ENCODE measurements around the gene NKAPD1.

NKAPD1 gene

GRCh38 chr11:112128483-112129121 lies 54.5 kb downstream of the NKAPD1 start:
- Histone ChIP-seq H3K4me2 (ENCODE audit: insufficient read depth, low read length) (no peak overlapping the region), H3K27ac (ENCODE audit: low read length) (no peak overlapping the region), H3K36me3 (ENCODE audit: insufficient read depth, low read length) (no peaks in the 10 kb centered on the region), H3K79me2 (ENCODE audit: insufficient read depth, low read length) (no peaks in the 10 kb centered on the region), H3K4me1 (ENCODE audit: insufficient read depth, low read length) (no peaks in the 10 kb centered on the region), H4K20me1 (ENCODE audit: insufficient read depth, low read length) (no peaks in the 10 kb centered on the region), H3K9ac (ENCODE audit: low read depth, low read length) (no peak overlapping the region), H2AFZ (ENCODE audit: low read depth, low read length) (no peak overlapping the region), H3K9me3 (ENCODE audit: insufficient read depth, low read length, severe bottlenecking) (no peaks in the 10 kb centered on the region), H3K4me3 (ENCODE audit: low read depth in 1 of 2, low read length in 2 of 2) (no peak overlapping the region), H3K27me3 (ENCODE audit: insufficient read depth, low read length, poor library complexity) (no peaks in the 10 kb centered on the region)
- peak; percentile 29; the same call in 1 of the 3 replicates for ATAC-seq (ENCODE audit: insufficient read depth, low read depth)
- TF ChIP-seq EZH2 (IDR thresholded peaks at IDR 0.05; ENCODE audit: borderline replicate concordance, low read depth, low read length, severe bottlenecking), result no peak
- no peak for TF ChIP-seq CTCF (IDR thresholded peaks at IDR 0.05; ENCODE audit: borderline replicate concordance, extremely low read depth, low read length, poor library complexity, severe bottlenecking)
- no peak for DNase-seq

- Histone ChIP-seq H3K9ac (ENCODE audit: low read depth, low read length) (no peak overlapping the region), H3K36me3 (ENCODE audit: insufficient read depth, low read length) (no peaks in the 10 kb centered on the region), H3K27me3 (ENCODE audit: insufficient read depth, low read length, poor library complexity) (no peaks in the 10 kb centered on the region), H3K27ac (ENCODE audit: low read length) (no peak overlapping the region), H4K20me1 (ENCODE audit: insufficient read depth, low read length) (no peaks in the 10 kb centered on the region), H3K4me1 (ENCODE audit: insufficient read depth, low read length) (no peaks in the 10 kb centered on the region), H3K4me2 (ENCODE audit: insufficient read depth, low read length) (no peak overlapping the region), H3K9me3 (ENCODE audit: insufficient read depth, low read length, severe bottlenecking) (no peaks in the 10 kb centered on the region), H3K79me2 (ENCODE audit: insufficient read depth, low read length) (no peaks in the 10 kb centered on the region), H3K4me3 (ENCODE audit: low read depth in 1 of 2, low read length in 2 of 2) (no peak overlapping the region), H2AFZ (ENCODE audit: low read depth, low read length) (no peak overlapping the region)
- TF ChIP-seq EZH2 (IDR thresholded peaks at IDR 0.05; ENCODE audit: borderline replicate concordance, low read depth, low read length, severe bottlenecking), result no peak
- TF ChIP-seq CTCF (IDR thresholded peaks at IDR 0.05; ENCODE audit: borderline replicate concordance, extremely low read depth, low read length, poor library complexity, severe bottlenecking), result no peak
- DNase-seq (no peak), ATAC-seq (ENCODE audit: insufficient read depth, low read depth) (no peak)
Measured at GRCh38 chr11:112129656-112130055, 55.6 kb downstream of the NKAPD1 start.

- H3K27ac ChIP-seq (ENCODE audit: low read length), result no peak overlapping the region
- H3K9me3 ChIP-seq (ENCODE audit: insufficient read depth, low read length, severe bottlenecking), result no peaks in the 10 kb centered on the region
- H2AFZ ChIP-seq (ENCODE audit: low read depth, low read length), result no peak overlapping the region
- no peak for DNase-seq
- H4K20me1 ChIP-seq (ENCODE audit: insufficient read depth, low read length), result no peaks in the 10 kb centered on the region
- no peaks in the 10 kb centered on the region for H3K4me1 ChIP-seq (ENCODE audit: insufficient read depth, low read length)
- H3K27me3 ChIP-seq (ENCODE audit: insufficient read depth, low read length, poor library complexity), result no peaks in the 10 kb centered on the region
- H3K36me3 ChIP-seq (ENCODE audit: insufficient read depth, low read length), result no peaks in the 10 kb centered on the region
- H3K4me2 ChIP-seq (ENCODE audit: insufficient read depth, low read length), result no peak overlapping the region
- ATAC-seq (ENCODE audit: insufficient read depth, low read depth), result no peak
- H3K4me3 ChIP-seq (ENCODE audit: low read depth in 1 of 2, low read length in 2 of 2), result no peak overlapping the region
- TF ChIP-seq EZH2 (IDR thresholded peaks at IDR 0.05; ENCODE audit: borderline replicate concordance, low read depth, low read length, severe bottlenecking), result no peak
- no peak for TF ChIP-seq CTCF (IDR thresholded peaks at IDR 0.05; ENCODE audit: borderline replicate concordance, extremely low read depth, low read length, poor library complexity, severe bottlenecking)
- H3K9ac ChIP-seq (ENCODE audit: low read depth, low read length), result no peak overlapping the region
- H3K79me2 ChIP-seq (ENCODE audit: insufficient read depth, low read length), result no peaks in the 10 kb centered on the region
Measured at GRCh38 chr11:112132737-112133136, 58.6 kb downstream of the NKAPD1 start.

Measured in DND-41 (cell line).